Measurements from ENCODE around the gene CD300LF.
A peak's percentile ranks its signal among the peaks of the same experiment; 100 is the strongest.

CD300LF gene

GRCh38 chr17:74757931-74758847 lies 45.5 kb upstream of the CD300LF start:
- TF ChIP-seq CTCF (conservative IDR thresholded peaks at IDR 0.05), result no peak
- H3K27ac ChIP-seq, result peak overlapping the region; percentile 99

- peak overlapping the region; percentile 99 for H3K27ac ChIP-seq
- no peak for TF ChIP-seq CTCF (conservative IDR thresholded peaks at IDR 0.05)
These were observed 44.8 kb upstream of the CD300LF start for GRCh38 chr17:74757502-74757901.

- TF ChIP-seq CTCF (conservative IDR thresholded peaks at IDR 0.05), result no peak
- peak overlapping the region; percentile 99 for H3K27ac ChIP-seq
These were observed 44.2 kb upstream of the CD300LF start for GRCh38 chr17:74756891-74757290.

- TF ChIP-seq CTCF (conservative IDR thresholded peaks at IDR 0.05), result no peak
- H3K27ac ChIP-seq, result no peak overlapping the region
These were observed 42.8 kb upstream of the CD300LF start for GRCh38 chr17:74755533-74755932.

GRCh38 chr17:74754832-74755231 lies 42.1 kb upstream of the CD300LF start:
- H3K27ac ChIP-seq, result no peak overlapping the region
- TF ChIP-seq CTCF (conservative IDR thresholded peaks at IDR 0.05), result no peak

GRCh38 chr17:74752822-74753401 lies 40.2 kb upstream of the CD300LF start:
- no peak overlapping the region for H3K27ac ChIP-seq
- no peak for TF ChIP-seq CTCF (conservative IDR thresholded peaks at IDR 0.05)

- no peak overlapping the region for H3K27ac ChIP-seq
- TF ChIP-seq CTCF (conservative IDR thresholded peaks at IDR 0.05), result no peak
These were observed 39.7 kb upstream of the CD300LF start for GRCh38 chr17:74752415-74752814.

Measured in VCaP (cell line).